WI38 (cell line): Measurements from ENCODE around the gene SLC1A4.

Experiments used
- H3K4me3 ChIP-seq: 2 replicates; pipeline ENCODE4 v1.5.1; 2011; ENCODE audit warnings: low read depth, mild to moderate bottlenecking, control low read depth, low read length
- CTCF ChIP-seq: IDR thresholded peaks from 2 replicates; pipeline ENCODE4 v1.5.1; 2012; ENCODE audit warnings: low read depth, mild to moderate bottlenecking, control low read depth, low read length

Gene SLC1A4

DNA sequence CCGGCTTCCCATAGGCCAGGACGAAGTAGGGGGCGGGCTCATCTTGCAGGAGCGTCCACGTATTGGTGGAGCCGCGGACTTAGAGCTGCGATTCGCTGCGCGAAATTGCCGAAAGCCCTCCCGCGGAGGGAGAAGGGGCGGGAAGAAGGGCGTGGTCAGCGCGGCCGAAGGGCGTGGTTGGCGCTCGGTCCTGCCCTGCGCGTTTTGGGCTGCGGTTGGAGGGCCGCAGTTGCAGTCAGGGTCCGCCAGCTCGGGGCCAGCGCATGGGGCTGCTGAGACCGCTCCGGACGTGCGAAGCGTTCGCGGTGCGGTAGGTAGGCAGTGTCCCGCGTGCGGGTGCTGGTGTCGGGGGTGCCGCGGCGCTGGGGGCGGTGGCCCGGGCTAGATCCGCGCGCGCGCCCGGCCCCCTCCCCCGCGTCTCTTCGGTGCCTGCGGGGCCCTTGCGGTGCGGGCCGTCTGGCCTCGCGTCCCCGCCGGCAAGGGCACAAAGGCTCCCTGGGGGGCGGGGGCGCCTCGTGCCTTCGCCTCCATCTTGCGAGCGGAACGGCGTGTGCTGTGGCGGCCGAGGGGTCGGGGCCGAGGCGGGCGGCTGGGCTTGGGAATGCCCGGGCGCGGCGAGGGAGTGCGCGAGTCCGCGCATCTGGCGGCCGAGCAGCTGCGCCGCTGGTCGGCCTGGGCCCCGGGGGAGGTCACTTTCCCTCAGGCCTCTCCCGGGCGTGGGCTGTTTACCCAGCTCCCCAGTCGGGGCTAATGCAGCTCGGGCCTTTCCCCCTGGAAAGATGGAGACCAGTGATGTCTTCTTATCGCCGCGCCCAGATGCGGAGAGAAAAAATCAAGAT is 67.2 kb downstream of the SLC1A4 start, which contains the start of gene CEP68:
TSS of gene CEP68 (plus strand) at position 202 of the 839 bp plus-strand sequence. CDS start 13,029 bp downstream, outside the sequence.
- TF ChIP-seq CTCF, result no peak
- H3K4me3 ChIP-seq, result peak within 1 kb of the TSS; percentile 76

DNA sequence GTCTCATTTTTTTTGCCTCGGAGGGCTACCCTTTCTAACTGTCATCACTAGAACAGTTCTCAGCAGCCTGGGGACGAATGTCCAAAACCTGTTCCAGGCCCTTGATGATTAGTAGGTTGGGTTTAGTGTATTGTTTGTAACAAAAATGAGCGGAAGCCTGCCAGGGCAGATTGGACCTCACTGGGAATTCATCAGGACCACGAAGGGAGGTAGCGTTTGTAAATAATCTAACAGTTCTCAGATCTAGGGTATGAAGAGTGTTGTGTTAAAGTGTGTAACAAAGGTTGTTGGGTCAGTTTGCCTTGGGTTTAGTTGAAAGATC is 67.8 kb downstream of the SLC1A4 start:
- H3K4me3 ChIP-seq, result peak overlapping the region; percentile 76
- no peak for TF ChIP-seq CTCF

DNA sequence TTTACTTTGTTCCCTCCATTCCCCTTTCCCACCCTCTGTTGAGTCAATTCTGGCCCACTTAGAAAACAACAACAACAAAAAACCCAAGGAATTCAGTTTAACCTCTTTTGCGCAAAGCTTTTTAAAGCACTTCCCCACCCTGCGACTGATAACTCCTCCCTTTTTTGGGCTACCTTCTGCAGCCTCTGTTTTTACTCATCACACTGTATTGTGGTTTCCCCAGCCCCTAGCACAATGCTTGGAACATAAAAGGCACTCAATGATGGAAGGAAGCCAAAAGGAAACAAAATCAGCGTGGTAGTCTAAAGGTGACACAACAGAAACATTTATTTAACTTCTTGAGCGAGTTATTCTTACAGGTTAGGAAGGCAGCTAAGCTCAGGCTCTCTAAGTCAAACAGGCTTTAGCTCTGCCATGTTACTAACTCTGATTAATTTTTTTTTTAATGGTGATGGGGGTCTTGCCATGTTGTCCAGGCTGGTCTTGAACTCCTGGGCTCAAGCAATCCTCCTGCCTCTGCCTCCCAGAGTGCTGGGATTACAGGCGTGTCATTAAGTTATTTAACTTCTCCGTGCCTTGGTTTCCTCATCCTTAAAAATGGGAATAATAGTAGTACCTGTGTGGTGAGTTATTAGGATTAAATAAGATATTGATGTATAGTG is 68.3 kb downstream of the SLC1A4 start:
- no peak for TF ChIP-seq CTCF
- peak overlapping the region; percentile 76 for H3K4me3 ChIP-seq

DNA sequence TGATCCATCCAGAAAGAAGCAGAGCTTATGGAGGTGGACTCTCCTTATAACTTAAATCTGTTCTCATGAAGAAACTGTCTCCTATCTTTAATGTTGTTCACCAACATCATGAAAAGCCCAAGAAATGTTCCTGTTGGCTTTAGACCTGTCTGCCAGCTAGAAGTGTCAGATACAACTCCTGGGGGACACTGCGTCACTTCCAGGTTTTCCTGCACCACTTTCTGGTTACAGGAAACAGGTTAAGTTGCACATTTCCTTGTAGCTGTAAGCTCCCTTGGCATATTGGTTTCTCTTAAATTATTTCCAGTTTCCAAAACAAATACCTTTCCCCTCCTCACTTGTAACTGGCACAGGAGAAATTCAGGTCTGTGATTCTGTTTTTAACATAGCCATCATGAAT is 69.9 kb downstream of the SLC1A4 start:
- TF ChIP-seq CTCF, result no peak
- no peak overlapping the region for H3K4me3 ChIP-seq

DNA sequence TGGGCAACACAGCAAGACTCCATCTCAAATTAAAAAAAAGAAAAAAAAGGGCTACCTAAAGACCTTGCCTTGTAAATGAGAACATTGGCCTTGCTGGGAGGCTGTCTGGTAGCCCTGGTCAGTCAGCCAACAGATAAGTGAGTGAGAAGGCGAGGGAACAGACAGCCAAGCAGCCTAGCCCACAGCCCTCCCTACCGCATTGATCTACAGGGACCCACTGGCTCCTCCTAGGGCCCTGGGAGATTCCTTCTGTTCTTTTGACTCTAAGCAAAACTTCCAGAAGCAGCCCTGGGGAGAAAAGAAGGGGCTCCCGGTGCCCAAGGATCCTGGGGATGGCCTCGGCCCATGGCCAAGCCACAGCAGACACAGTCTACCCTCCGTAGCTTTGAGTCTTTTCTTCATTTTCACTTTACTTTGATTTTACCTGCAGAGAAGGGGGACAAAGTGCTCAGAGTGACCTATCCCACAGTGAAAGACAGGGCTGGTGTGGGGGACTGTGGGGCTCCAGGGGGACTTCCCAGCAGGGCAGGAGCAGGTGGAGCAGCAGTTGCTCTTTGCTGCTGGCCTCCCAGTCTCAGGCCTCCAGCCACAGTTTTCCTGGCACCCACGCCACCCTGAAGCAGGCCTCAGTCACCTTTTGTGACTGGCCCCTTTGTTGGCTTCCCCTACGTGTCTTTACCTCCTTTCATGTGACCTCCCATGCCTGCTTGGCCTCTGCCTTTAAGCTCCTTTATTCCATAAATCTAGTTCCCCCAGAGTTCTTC is 72.1 kb downstream of the SLC1A4 start:
- no peak overlapping the region for H3K4me3 ChIP-seq
- TF ChIP-seq CTCF, result no peak

DNA sequence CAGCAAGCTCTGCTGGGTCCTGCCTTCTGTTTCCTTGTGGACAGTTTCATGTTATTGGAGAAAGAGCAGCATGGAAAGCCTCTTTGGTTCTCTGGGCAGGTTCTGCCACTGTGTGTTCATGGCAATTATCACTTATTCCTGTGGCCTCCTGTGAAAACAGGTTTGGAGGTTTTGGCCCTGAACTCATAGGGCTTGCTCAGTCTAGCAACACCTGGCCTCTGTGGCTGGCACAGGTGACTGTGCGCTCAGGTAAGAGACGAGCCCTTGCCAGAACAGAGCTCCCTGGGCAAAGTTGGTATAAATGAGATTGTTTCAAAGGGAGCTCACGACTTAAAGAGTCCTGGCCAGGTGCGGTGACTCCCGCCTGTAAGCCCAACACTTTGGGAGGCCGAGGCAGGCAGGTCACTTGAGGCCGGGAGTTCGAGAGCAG is 72.7 kb downstream of the SLC1A4 start:
- no peak for TF ChIP-seq CTCF
- H3K4me3 ChIP-seq, result no peak overlapping the region
